Colonic mucosa (tissue), 4 donors: ENCODE data around the gene RAET1L. TPM values are rescaled to one million over a fixed set of nuclear protein-coding genes. Genes with fewer than 3 reads are reported as not detected.
"Not testable (repeated sequence)": the region's sequence is repeated elsewhere in the genome, so short reads cannot be mapped to it uniquely, and the experiment has no call there.

Experiments
- DNase-seq: peaks from one replicate; pipeline ENCODE4 v3.0.0-alpha.2; 2020
- H3K27ac ChIP-seq: fragments of 200-600 bp; one replicate; pipeline ENCODE4 v1.8.0; 2021
- H3K27me3 ChIP-seq: fragments of 200-600 bp; one replicate; pipeline ENCODE4 v1.8.0; 2021
- H3K36me3 ChIP-seq: fragments of 200-600 bp; one replicate; pipeline ENCODE4 v1.8.0; 2021
- H3K4me1 ChIP-seq: fragments of 200-600 bp; one replicate; pipeline ENCODE4 v1.8.0; 2021; ENCODE audit warnings: mild to moderate bottlenecking
- H3K4me3 ChIP-seq: fragments of 200-600 bp; one replicate; pipeline ENCODE4 v1.8.0; 2021
- H3K9ac ChIP-seq, 2 donors: one replicate each; pipeline ENCODE4 v1.7.0; 2013; ENCODE audit warnings: control low read depth in 2 of 2, low read depth in 2 of 2, low read length in 2 of 2
- H3K9me3 ChIP-seq: fragments of 200-600 bp; one replicate; pipeline ENCODE4 v1.8.0; 2021
- intact Hi-C: fragments of 100-400 bp; cut with DNase I; formaldehyde crosslinking; loops from one replicate; pipeline ENCODE4 v1.14.1; 2022
- total RNA-seq, 2 donors: library from RNA; stranded (reverse); fragmentation: NEBNext Ultra II Directional in 1 of 2; extraction: Animal tissue kit (Norgen Biotek cat#: 25700) in 1 of 2; gene quantifications; one replicate each; pipeline ENCODE4 v1.2.1, GENCODE V29; 2021
- TF ChIP-seq, protein P1 (sequence below): fragments of 200-600 bp; IDR thresholded peaks from one replicate; pipeline ENCODE4 v1.8.0; 2022; ENCODE audit warnings: antibody characterized with exemption, mild to moderate bottlenecking
- donor health status: healthy.
- donor health status: DM: no; HTN: no; CAD: no.
- donor health status: DM: no; HTN: no; CAD: no.

The RAET1L gene
- total RNA-seq, 2 donors from 2014 or later: 0.24 to 3.2 TPM

DNA sequence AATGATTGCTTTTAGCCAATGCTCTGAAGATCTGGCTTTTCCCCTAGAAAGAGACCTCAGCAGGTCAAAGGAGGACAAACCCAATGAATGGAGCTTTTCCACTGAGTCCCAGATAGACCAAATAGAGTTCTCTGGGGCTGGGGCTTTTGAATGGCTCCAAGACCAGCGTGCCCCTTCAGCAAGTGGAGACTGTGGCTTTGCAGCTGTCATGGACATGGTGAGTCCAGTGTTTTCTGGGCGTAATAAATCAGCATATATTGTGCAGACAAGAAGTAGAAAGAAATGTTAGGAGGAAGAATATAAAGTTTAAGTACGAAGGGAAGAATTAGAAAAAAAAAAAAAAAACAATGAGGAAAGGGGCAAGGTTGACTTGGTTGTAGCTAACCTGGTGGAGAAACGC lies 33.5 kb downstream of the RAET1L start:
- Histone ChIP-seq H3K36me3 (no peaks in the 10 kb centered on the region), H3K9me3 (no peaks in the 10 kb centered on the region), H3K27me3 (peaks cover 83% of the 10 kb centered on the region), H3K9ac (no peak overlapping the region), H3K27ac (no peak overlapping the region), H3K4me1 (peaks cover 4% of the 10 kb centered on the region), H3K4me3 (no peak overlapping the region)
- DNase-seq: no peak
- intact Hi-C loops: no loop called here
- TF ChIP-seq, protein P1, sequence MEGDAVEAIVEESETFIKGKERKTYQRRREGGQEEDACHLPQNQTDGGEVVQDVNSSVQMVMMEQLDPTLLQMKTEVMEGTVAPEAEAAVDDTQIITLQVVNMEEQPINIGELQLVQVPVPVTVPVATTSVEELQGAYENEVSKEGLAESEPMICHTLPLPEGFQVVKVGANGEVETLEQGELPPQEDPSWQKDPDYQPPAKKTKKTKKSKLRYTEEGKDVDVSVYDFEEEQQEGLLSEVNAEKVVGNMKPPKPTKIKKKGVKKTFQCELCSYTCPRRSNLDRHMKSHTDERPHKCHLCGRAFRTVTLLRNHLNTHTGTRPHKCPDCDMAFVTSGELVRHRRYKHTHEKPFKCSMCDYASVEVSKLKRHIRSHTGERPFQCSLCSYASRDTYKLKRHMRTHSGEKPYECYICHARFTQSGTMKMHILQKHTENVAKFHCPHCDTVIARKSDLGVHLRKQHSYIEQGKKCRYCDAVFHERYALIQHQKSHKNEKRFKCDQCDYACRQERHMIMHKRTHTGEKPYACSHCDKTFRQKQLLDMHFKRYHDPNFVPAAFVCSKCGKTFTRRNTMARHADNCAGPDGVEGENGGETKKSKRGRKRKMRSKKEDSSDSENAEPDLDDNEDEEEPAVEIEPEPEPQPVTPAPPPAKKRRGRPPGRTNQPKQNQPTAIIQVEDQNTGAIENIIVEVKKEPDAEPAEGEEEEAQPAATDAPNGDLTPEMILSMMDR: no peak

DNA sequence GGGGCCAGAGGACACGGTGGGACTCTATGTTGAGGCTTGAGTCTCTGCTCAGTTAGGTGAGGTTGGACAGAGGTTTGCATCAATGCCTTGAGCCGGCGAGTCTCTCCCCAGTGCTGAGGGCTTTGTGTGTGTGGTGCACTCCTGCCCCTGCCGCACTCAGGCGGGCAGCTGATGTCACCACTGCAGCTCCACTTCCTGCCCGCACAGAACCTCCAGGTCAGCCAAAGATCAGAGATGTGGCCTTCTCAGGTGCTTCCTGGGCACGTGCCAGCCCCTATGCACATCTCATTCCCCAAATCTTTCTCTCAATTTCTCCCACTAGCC lies 33.9 kb downstream of the RAET1L start:
- H3K36me3 ChIP-seq, intact Hi-C loops, H3K4me1 ChIP-seq, H3K27ac ChIP-seq, H3K9me3 ChIP-seq, DNase-seq, H3K4me3 ChIP-seq, H3K9ac ChIP-seq: not testable (repeated sequence)
- peaks cover 87% of the 10 kb centered on the region for H3K27me3 ChIP-seq

DNA sequence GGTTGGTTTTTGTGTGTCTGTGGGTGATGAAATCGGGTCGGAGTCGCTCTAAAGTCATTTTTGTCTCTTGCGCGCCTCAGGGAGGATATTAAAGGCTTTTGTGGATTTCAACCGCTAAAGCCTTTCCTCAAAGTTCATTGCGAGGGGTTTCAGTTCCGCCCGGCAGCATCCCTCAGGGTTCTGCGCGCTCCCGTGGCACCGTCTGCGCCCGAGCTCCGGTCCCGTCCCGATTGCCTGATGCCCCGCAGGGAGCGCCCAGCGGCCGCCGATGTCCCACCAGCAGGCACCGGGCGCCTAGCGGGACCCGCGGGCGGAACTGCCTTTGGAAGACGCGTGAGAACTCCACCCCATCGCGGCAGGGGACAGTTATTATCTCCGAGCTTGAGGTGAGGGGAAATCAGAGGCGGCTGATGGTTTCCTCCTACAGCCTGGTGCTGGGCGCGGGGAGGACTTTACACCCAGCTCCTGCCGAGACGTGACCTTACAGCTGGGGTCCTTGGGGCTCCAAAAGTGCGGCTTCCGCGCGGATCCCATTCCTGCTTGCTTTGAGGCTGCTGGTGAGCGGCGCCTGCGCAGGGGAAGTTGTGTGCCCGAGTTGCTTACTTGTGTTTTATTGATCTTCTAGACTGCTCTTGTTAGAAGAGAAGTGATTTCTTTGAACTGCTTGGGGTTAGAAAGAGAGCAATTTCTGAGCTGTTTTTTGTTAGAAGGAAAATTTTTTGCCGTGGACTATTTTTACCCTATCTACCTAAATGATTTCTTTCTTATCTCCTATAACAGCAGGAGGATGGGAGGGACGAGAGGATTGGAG lies 34.5 kb downstream of the RAET1L start:
- no peak overlapping the region for H3K9ac ChIP-seq
- H3K4me3 ChIP-seq: peak overlapping the region; percentile 11
- DNase-seq: no peak
- H3K36me3 ChIP-seq: no peaks in the 10 kb centered on the region
- no peak overlapping the region for H3K27ac ChIP-seq
- H3K9me3 ChIP-seq: no peaks in the 10 kb centered on the region
- intact Hi-C loops: no loop called here
- peaks cover 4% of the 10 kb centered on the region for H3K4me1 ChIP-seq
- H3K27me3 ChIP-seq: peaks cover 89% of the 10 kb centered on the region
- TF ChIP-seq, protein P1: no peak

DNA sequence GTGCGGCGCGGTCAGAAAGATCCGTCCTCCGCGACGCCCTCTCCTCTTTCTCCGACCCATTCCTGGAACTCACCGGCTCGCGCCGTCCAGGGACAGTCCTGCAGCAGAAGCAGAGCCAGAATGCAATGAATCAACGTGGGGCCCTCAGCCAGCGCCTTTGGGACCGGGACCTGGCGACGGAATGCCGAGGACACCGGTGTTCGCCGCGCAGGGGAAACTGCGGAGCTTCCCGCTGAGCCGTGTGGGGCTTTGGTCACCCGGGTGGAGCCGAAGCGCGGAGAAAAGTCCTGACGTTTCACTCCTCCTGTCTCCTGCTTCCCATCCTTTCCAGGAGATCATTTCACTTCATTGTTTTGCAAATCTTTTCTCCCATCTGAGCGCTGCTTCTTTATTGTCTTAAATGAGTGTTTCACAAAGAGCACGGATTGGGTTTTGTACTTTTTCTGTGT lies 35.1 kb downstream of the RAET1L start:
- Histone ChIP-seq H3K4me1 (peaks cover 4% of the 10 kb centered on the region), H3K9me3 (no peaks in the 10 kb centered on the region), H3K9ac (no peak overlapping the region), H3K27ac (no peak overlapping the region), H3K4me3 (no peak overlapping the region), H3K36me3 (no peaks in the 10 kb centered on the region), H3K27me3 (peaks cover 92% of the 10 kb centered on the region)
- TF ChIP-seq, protein P1: no peak
- no peak for DNase-seq
- intact Hi-C loops: no loop called here

DNA sequence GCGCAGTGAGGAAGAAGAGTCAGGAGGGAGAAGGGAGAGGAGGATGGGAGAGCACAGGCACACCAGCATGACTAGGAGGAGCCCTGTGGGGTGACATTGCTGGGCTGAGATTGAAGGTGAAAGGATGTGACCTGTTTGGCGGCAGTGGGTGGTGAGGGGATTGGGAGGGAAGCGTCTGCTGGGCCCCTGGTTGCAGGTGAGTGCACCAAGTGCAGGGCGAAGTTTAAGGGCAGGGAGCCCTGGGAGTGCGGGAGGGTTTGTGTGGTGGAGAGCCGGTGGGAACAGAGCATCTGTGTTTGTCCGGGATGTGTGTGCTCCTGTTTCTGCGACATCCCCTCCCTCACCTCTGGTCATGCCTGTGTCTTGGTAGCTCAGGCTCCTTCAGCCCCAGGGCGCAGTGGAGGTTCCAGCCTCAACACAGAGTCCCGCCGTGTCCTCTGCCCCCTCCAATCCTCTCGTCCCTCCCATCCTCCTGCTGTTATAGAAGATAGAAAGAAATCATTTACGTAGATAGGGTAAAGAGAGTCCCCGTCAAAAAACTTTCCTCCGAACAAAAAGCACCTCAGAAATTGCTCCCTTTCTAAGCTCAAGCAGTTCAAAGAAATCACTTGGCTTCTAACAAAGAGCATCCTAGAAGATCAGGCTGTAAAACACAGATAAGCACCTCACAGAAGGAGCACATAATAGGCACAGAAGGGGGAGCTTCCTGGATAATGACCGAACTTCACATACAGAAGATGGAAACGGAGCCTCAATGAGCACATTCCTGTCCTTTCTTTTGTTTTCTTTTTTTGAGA lies 36.6 kb downstream of the RAET1L start:
- H3K27me3 ChIP-seq: peaks cover 92% of the 10 kb centered on the region
- H3K27ac ChIP-seq: no peak overlapping the region
- no peak for DNase-seq
- intact Hi-C loops: no loop called here
- TF ChIP-seq, protein P1: no peak
- H3K9ac ChIP-seq: no peak overlapping the region
- H3K4me1 ChIP-seq: peaks cover 4% of the 10 kb centered on the region
- no peak overlapping the region for H3K4me3 ChIP-seq
- no peaks in the 10 kb centered on the region for H3K36me3 ChIP-seq
- H3K9me3 ChIP-seq: no peaks in the 10 kb centered on the region
